GM18502 (cell line): ENCODE measurements around the gene KCNAB1.

Experiments used
- ATAC-seq: cut with Tn5 transposase; IDR thresholded peaks from one replicate; pipeline ENCODE4 v1.9.1; 2021; ENCODE audit warnings: mild to moderate bottlenecking; ENCODE audit not compliant: unreplicated experiment, poor library complexity

Gene KCNAB1

GRCh38 chr3:156472150-156472549 is 351.8 kb downstream of the KCNAB1 start:
- no peak for ATAC-seq

GRCh38 chr3:156472684-156473083 is 352.3 kb downstream of the KCNAB1 start:
- ATAC-seq = no peak

DNA sequence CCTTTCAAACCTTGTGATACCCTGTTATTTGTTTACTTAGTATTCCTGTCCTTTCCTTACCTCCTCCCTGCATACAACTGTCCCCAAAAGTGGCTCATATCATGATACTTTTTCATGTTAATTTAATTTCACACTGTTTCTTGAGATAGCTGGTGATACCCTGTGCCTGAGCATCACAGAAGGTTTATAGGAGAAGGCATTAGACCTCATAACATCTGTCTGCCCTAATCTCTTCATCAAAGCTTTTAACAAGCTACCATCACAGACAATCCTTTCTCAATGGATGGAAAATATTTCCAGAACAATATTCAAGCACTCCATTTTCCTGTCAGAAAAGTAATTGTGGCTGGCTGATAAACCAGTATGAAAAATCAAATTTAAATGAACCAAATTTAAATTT is 353.0 kb downstream of the KCNAB1 start:
- no peak for ATAC-seq

DNA sequence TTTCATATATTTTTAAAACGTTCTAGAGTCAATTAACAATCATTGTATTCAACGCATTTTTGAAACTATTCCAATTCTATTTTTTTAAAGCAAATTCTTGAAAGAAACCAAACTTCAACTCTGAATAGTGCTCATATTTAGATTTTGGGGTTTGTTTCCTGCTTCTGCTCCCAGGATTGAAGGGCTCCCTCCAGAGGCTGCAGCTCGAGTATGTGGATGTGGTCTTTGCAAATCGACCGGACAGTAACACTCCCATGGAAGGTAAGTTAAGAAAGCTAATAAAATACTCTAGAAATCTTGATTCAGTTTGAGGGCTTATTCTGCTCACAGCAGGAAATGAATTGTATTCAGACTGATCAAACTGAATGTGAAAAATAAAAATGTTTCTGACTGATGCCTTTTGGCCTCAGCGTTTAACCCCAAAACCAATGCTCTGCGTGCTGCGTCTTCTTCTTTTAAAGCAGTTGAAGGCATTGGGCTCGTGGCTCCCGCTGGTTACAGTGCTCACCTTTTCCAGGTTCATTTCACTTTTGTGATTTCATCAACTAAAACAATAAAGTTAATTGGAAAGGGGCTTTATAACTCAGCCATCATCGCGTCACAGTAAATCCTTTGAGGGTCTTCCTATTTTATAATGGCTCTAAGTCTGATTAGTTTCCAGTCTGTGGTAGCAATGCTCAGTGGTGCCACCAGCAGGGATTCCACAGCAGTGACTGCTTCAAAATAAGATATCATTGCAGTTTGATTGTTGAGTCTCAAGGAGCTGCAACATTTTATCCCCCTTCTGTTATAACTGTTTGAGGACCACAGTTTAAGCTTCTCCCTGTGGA is 354.4 kb downstream of the KCNAB1 start:
- ATAC-seq = peak; percentile 89

- no peak for ATAC-seq
Measured at GRCh38 chr3:156477323-156477722, 356.9 kb downstream of the KCNAB1 start.

DNA sequence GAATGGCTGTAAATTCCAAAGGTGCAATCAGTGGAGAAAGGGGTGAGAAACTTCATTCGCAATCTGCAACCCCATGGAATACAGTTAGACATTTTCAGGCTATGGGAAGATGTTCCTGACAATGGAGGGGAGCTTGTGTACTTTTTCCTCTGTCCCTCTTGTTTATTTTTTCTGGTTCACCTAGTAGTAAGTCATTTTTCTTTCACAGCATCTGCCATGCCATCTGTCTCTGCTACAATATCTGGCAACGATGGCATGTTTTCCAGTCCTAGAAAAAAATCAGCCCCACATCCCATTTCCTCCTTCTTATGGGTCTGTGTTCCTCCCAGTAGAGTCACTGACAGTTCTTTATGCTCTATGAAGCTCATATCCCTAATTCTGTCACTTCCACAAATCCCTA is 358.5 kb downstream of the KCNAB1 start:
- ATAC-seq = no peak

DNA sequence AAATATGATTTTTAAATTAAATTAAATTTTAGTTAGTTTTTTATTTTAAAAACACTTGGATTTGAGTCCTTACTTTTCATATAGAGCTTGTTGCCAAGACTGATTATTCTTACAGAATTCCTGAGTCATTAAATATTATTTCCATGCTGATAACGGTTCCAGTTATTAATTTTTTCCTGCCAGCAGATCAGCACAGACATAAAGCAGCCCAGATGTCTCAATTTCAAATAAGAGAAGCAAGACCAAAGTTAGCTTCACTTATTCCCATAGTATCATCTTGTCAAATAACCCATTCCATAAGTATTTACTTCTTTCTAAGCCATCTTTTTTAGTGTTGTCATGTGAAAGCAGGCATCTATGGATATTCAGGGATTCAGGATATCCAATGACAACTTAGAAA is 359.2 kb downstream of the KCNAB1 start:
- ATAC-seq = no peak

- ATAC-seq = no peak
Measured at GRCh38 chr3:156480949-156481348, 360.6 kb downstream of the KCNAB1 start.

- ATAC-seq = no peak
Measured at GRCh38 chr3:156483002-156483401, 362.6 kb downstream of the KCNAB1 start.

DNA sequence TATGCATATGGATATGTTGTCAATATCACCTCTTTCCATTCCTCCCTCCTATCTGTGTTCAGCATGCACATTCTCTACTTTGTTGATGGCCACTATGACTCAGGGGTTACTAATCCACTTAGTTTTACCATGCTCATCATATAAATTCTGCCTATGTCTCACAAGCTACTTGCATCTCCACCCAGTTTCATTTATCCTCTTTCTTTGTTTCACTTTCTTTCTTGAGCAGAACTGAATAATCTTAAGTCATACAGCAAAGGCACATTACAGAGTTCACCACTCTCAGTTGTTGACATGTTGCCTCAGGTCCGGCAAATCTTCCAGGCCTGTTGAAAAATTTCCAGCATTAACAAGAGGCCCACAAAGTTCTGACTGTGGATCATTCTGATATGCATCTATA is 363.0 kb downstream of the KCNAB1 start:
- ATAC-seq = peak; percentile 86

DNA sequence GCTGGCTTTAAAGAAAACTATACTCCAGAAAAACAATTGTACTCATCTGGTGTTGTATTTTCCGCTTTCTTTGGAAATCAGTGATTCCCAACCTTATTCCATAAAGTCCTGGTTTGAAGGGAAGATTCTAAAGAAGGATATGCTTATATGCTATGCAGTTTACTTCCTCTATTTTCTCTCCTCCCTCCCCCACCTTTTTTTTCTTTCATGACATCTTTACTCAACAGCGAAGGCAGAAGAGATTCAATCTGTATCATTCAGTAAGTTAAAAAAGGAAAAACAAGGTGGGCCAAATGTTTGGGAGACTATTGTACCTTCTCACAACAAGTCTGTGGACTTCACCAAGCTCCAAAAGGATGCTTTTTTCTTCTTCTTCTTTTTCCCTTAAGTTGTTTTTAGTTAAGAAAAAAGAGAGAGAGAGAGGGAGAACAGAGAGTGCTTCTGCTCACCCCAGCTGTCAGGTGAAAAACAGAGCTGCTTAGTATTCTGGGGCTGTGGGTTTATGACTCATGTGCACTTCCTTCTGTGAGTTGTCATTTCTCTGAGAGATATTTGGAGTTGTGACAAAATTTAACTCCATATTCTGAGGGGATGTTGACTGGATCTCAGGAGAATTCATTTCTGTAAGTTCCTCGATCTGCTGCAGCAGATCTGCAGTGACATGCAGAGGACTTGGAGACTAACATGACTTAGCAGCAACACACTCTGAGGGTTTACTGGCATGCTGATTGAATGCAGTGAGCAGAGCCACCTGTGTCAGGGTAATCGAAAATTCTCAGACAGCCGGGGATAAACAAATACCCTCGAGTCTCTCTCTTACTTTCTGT is 363.8 kb downstream of the KCNAB1 start:
- ATAC-seq = peak; percentile 85

GRCh38 chr3:156488767-156489166 is 368.4 kb downstream of the KCNAB1 start:
- no peak for ATAC-seq

DNA sequence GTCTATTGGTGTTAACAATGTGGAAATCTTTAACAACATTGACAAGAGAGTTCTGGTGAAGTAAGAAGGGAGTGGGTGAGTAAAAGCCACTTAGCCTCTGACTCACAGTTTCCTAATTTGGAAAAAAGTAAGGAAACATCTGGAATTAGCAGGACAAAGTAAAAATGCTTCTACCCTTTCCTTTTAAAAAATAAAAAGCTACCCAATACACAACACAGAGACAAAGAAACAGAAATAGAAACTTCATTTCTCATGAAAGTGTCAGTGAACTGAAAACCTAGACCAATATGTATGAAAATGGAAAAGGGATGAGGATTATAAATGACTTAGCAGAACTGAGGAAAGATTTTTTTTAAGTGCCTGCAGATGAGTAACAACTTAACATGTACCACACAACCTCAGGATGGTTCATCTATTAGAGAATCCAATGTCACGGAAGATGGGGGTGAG is 369.1 kb downstream of the KCNAB1 start:
- ATAC-seq = no peak

DNA sequence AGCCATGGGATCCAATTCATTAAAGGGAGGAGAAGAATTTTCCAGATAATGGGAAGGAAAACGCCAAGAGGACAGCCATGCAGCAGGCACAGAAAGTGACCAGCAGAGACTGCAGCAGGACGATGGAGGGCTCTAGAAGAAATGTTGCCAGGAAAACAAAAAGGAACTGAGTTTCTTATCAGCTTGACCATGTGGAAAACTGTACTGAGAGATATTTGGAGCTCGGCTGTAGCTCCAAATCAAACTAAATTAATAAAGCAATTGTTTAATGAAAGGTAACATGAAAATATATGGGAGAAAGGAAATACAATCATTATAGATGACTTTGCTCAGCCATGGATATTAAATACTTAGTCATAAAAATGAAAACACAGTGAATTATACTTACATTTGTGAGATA is 370.8 kb downstream of the KCNAB1 start:
- ATAC-seq = no peak

DNA sequence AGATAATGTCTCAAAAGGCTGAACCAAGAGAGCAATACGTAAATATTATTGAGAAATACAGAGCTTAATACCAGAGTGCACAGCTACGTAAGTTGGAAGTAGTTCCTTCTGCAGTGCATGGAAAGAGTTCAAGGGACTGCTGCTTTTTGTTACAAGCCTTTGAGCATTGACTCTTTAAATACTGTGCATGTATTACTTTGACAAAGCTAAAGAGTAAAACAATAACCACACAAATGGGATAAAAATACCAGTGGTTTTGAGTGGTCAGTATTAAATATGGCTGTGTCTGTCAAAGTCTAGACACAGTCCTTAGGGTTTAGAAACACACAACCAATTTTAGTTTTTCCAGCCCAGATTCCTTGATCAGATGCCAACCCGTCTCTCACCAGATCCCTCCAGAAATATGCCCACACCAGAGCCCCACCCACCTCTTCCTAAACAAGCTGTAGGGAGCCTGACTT is 372.5 kb downstream of the KCNAB1 start:
- ATAC-seq = no peak

DNA sequence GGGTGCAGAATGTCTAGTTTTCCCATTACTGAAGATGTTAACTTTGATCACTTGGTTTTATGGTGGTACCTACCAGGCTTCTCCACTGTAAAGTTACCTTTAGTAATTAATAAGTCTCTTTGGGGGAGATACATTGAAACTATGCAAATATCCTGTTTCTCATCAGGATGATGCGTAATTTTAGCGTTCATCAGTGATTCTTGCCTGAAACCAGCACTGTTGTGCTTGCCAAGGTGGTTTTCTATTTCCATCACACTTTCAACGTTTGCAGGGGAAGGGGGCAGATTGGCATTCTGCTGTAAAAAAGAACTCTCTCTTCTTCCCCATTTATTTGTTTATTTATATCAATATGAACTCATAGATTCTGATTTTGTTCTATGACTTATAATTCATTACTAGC is 373.5 kb downstream of the KCNAB1 start:
- peak; percentile 41 for ATAC-seq

- no peak for ATAC-seq
Measured at GRCh38 chr3:156495816-156496215, 375.4 kb downstream of the KCNAB1 start.

DNA sequence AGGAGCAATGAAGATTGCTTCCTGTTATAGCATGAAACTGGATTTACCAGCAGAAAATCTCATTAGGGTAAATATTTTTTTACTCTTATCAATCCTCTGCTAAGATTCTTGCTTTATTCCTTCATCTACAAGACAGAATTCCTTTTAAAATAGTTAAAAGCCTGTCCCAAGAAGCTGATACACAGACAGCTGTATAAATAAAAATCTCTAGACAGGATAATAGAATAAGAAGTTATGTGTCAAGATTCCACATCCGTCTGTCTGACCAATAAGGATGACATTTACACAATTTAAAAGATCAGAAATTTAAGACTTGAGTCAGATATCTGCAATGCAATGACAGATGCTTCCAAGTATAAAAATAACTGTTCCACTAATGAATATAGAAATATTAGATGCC is 376.9 kb downstream of the KCNAB1 start:
- no peak for ATAC-seq

DNA sequence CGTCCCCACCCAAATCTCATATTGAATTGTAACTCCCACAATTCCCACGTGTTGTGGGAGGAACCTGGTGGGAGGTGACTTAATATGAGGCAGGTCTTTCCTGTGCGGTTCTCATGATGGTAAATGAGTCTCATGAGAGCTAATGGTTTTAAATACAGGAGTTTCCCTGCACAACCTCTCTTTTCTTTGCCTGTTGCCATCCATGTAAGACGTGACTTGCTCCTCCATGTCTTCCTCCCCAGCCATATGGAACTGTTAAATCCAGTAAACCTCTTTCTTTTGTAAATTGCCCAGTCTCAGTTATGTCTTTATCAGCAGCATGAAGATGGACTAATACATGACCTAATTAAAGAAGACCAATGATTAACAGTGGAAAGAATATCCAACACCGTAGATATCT is 377.9 kb downstream of the KCNAB1 start:
- ATAC-seq = no peak

DNA sequence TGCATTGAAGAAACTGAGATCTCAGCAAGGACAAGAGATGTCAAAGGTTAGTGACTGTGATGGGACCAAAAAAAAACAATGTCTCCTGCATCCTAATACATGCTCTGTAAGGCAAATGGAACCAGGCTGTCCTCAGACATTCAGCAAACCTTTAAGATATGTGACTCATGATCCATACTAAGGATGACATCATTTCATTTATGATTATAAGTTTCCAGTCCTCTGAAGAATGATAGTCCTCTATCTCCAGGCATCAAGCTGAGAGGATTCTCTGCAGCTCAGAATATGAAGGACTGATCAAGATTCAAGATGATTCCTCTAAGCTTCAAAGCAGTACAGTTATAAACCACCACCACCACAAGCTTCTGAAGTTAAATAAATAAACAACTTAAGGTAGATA is 386.9 kb downstream of the KCNAB1 start:
- no peak for ATAC-seq
